ENCODE measurements around the gene RPL19.

GRCh38 chr17:39237586-39237985 is 37.5 kb downstream of the RPL19 start:
- TF ChIP-seq CTCF (IDR thresholded peaks at IDR 0.05; ENCODE audit: low read depth, low read length) (no peak), EZH2phosphoT487 (IDR thresholded peaks at IDR 0.05; ENCODE audit: low read depth) (no peak)
